GM21529 (cell line): ENCODE results near the gene DPP6.
"Not testable (repeated sequence)": the region's sequence is repeated elsewhere in the genome, so short reads cannot be mapped to it uniquely, and the experiment has no call there.

ENCODE experiments used
- ATAC-seq: cut with Tn5 transposase; IDR thresholded peaks from one replicate; pipeline ENCODE4 v1.9.1; 2021; ENCODE audit not compliant: unreplicated experiment

Gene DPP6

DNA sequence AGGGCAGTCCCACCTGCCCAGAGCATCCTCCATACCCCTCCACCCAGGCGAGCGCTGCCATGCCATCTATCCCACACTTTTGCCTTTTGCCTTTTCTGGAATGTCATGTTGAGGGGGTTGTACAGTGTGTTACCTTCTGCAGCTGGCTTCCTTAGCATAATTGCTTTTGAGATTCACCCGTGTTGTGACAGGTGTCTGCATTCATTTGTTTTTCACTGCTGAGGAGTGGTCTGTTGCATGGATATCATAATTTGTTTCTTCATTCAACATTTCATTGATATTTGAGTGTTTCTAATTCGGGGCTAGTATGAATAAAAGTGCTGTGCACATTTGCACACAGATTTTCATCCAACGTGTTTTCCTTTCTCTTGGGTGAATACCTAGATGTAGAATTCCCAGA, 596.8 kb downstream of the DPP6 start:
- ATAC-seq = no peak

DNA sequence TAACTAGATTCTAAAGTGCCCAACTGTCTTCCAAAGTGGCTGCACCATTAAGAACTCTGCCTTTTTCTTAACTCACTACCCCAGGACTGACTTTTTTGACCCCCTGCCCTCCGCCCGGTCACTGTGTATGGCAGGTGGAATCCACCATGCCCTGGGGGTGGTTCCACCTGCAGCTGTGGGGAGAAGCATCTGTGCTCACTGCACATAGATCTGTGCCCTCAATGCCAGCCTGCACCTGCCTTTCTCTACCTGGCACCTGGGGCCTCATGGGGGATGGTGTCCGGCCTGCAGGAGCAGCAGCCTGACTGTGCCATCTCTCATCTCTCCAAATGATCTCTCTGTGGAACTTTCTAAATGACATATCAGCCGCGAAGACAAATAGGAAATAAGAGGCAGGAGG, 597.2 kb downstream of the DPP6 start:
- no peak for ATAC-seq

- no peak for ATAC-seq
Measured at GRCh38 chr7:154650275-154650674, 598.1 kb downstream of the DPP6 start.

DNA sequence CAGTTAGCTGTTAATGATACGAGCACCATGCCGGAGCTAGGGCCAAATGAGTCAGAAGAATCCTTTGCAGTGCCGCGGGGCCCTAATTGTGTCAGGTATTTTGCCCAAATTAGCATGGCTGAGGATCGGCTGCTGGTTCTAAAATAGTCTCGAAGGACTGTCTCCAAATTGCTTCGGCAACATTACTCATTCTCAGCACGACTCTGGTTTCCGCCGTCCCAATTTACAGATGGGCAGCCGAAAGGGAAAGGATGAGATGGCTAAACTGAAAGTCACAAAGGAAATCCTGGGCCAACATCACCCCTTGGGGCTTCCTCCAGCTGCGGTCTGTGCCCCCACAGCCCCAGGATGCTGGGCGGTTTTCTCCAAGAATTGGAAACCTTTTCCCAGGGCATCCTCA, 599.3 kb downstream of the DPP6 start:
- no peak for ATAC-seq

DNA sequence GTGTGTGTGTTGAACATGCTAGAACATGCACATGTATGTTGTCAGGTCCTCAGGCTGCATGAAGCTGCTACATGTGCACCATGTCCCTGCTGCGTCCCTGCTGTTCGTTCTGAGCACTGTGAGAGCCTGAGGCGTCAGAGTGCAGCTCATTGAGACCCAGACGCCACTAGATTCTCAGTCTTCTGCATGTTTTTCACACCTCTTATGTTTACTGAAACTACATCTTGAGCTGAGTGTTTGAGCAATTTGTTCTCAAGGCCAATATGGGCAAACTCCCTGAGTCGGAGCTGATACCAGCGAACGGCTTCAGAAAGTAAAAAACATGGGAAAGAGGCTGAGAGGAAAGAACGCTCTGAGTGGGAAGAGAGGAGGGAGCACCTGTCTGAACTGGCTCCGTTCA, 600.4 kb downstream of the DPP6 start:
- ATAC-seq = no peak

GRCh38 chr7:154653281-154653680, 601.1 kb downstream of the DPP6 start:
- no peak for ATAC-seq

GRCh38 chr7:154656618-154657017, 604.4 kb downstream of the DPP6 start:
- ATAC-seq = no peak

GRCh38 chr7:154666768-154667167, 614.6 kb downstream of the DPP6 start:
- ATAC-seq = no peak

DNA sequence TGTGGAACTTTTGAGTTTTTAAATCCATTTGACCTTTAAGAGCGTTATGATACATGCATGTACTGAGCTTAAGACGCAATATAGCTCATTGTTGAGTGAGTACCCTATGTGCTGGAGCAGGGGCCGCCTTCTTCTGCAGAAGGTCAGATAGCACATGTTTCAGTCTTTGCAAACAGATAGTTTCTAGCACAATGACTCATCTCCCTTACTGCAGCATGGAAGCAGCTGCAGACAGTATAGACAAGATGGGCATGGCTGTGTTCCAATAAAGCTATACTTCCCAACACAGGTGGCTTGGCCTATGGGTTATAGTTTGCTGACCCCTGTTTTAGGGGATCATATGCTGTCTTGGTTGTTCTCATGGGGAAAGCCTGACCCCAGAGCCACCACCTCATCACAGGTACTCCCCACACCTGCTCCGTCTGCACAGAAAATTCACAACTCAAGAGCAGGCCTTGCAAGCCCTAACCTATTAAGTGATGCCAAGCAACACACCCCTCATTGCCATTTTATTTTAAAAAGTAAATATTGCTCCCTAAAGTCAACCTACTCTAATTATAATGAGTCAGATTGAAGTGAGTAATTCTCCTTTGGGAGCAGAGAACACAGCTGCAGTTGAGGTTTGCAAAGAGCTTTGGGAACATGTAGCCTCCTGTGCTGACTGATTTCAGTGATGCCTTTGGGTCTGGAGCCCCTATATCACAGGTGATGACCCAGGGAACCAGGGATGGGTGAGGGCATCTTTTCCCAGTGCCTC, 620.6 kb downstream of the DPP6 start:
- no peak for ATAC-seq

GRCh38 chr7:154674191-154674590, 622.0 kb downstream of the DPP6 start:
- no peak for ATAC-seq

GRCh38 chr7:154675560-154675959, 623.4 kb downstream of the DPP6 start:
- ATAC-seq = no peak

- not testable (repeated sequence) for ATAC-seq
Measured at GRCh38 chr7:154676033-154676421, 623.8 kb downstream of the DPP6 start.

DNA sequence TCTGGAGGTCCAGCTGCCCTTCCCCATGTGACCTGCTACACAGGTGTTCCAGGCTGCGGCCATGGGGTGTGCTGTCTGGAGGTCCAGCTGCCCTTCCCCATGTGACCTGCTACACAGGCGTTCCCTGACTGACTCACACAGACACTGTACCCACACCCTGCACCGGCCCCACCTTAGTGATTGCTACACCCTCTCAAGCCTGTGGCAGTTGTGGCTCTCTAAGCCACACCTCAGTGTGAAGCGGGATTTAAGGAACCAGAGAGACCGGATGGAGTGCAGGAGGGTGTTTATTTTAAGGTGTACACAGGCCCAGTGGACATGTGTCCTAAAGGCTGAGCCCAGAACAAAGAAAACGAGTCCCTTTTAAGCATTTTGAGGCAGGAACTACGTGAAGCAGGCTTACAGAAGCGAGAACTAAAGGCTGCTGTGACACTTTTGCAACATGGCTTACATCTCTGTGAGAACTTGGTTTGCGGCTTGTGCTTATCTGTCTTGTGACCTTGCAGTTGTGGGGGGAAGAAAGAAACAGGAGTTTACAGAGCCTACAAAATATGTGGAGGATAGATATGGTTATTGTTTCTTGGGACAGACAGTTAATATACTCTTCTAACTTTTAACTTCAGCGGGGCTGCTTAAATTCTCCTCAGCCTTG, 624.4 kb downstream of the DPP6 start:
- ATAC-seq = no peak

DNA sequence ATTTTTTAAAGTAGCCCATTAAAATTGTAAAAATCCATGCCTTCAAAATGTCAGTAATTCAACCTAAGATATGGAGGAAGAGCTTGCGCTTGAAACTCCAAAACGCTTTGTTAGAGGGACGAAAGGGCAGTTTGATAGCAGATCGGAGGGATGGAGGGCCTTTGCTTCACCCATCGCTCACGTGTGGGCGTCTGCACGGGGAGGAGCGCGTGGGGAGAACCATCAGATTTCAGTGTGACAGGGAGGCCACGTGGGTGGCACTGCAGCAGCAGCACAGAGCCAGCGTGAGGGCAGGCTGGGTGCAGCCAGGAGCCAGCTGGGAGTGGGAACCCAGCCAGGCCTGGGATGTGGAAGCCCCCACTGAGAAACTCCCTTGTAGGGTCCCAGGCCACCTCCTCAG, 625.3 kb downstream of the DPP6 start:
- no peak for ATAC-seq

- ATAC-seq = not testable (repeated sequence)
Measured at GRCh38 chr7:154678001-154678550, 625.9 kb downstream of the DPP6 start.

GRCh38 chr7:154679379-154680053, 627.3 kb downstream of the DPP6 start:
- ATAC-seq = no peak

GRCh38 chr7:154680894-154681659, 628.9 kb downstream of the DPP6 start:
- no peak for ATAC-seq

DNA sequence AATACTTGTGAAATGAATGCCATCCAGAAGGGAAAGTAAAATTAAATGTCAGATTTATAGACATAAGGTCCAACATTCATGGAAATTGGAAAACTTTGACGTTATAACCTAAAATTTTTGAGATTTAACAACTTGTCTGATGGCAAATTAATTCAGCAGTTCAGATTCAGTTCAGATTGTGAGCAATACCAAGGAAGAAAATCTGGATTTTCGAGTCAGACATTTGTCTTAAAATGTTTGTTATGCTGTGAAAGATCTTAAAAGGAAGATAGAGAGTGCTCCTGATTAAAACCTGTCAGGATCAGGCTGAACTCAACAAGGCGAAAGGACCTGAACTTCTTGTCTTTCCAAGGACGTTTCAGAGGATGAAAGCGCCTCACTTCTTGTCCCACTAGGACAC, 629.8 kb downstream of the DPP6 start:
- ATAC-seq = no peak

- ATAC-seq = no peak
Measured at GRCh38 chr7:154684666-154685563, 632.7 kb downstream of the DPP6 start.

- no peak for ATAC-seq
Measured at GRCh38 chr7:154685564-154685901, 633.3 kb downstream of the DPP6 start.
